Stimulated activated CD4-positive, alpha-beta T cell treated with anti-CD3 and anti-CD28 coated beads, Interleukin-2, amount 100 ng/mL, for 48 hours (primary cell): ENCODE results near the gene ILDR2.

Experiments
- DNase-seq, 2 donors: peaks; one replicate each; pipeline ENCODE4 v3.0.0-alpha.2; 2020

Gene ILDR2

GRCh38 chr1:166920561-166921475, 54.5 kb downstream of the ILDR2 start:
- DNase-seq, result peak in 1 of 2 donors; percentile 9

GRCh38 chr1:166918956-166919316, 56.4 kb downstream of the ILDR2 start:
- no peak for DNase-seq

GRCh38 chr1:166918088-166918955, 57.0 kb downstream of the ILDR2 start:
- DNase-seq, result no peak

GRCh38 chr1:166915941-166916340, 59.4 kb downstream of the ILDR2 start:
- no peak for DNase-seq

GRCh38 chr1:166915042-166915441, 60.3 kb downstream of the ILDR2 start:
- no peak for DNase-seq

- DNase-seq, result no peak
These were observed 61.2 kb downstream of the ILDR2 start for GRCh38 chr1:166914111-166914510.

- DNase-seq, result no peak
These were observed 63.7 kb downstream of the ILDR2 start for GRCh38 chr1:166911624-166912023.

- DNase-seq, result peak; percentile 59 to 63
These were observed 64.8 kb downstream of the ILDR2 start for GRCh38 chr1:166910396-166910994.

GRCh38 chr1:166908942-166909341, 66.4 kb downstream of the ILDR2 start:
- no peak for DNase-seq

GRCh38 chr1:166907763-166908162, 67.6 kb downstream of the ILDR2 start:
- DNase-seq, result no peak

- no peak for DNase-seq
These were observed 68.3 kb downstream of the ILDR2 start for GRCh38 chr1:166907051-166907450.

- DNase-seq, result no peak
These were observed 68.7 kb downstream of the ILDR2 start for GRCh38 chr1:166906647-166907046.

- no peak for DNase-seq
These were observed 69.4 kb downstream of the ILDR2 start for GRCh38 chr1:166905900-166906299.

- DNase-seq, result no peak
These were observed 70.2 kb downstream of the ILDR2 start for GRCh38 chr1:166905136-166905535.

GRCh38 chr1:166903232-166903631, 72.1 kb downstream of the ILDR2 start:
- DNase-seq, result no peak

GRCh38 chr1:166902279-166902678, 73.1 kb downstream of the ILDR2 start:
- DNase-seq, result no peak

GRCh38 chr1:166900987-166901386, 74.4 kb downstream of the ILDR2 start:
- no peak for DNase-seq

GRCh38 chr1:166899769-166900168, 75.6 kb downstream of the ILDR2 start:
- no peak for DNase-seq

GRCh38 chr1:166895766-166896165, 79.6 kb downstream of the ILDR2 start:
- no peak for DNase-seq

GRCh38 chr1:166889776-166890175, 85.6 kb downstream of the ILDR2 start:
- DNase-seq, result no peak

GRCh38 chr1:166888373-166889111, 86.8 kb downstream of the ILDR2 start:
- no peak for DNase-seq

GRCh38 chr1:166884971-166885370, 90.4 kb downstream of the ILDR2 start:
- DNase-seq, result no peak
